GM21528 (cell line): ENCODE data around the gene NLRP7.

Experiments used
- ATAC-seq: cut with Tn5 transposase; IDR thresholded peaks from one replicate; pipeline ENCODE4 v1.9.1; 2021; ENCODE audit warnings: mild to moderate bottlenecking, moderate library complexity; ENCODE audit not compliant: unreplicated experiment, low FRiP score

The NLRP7 gene

DNA sequence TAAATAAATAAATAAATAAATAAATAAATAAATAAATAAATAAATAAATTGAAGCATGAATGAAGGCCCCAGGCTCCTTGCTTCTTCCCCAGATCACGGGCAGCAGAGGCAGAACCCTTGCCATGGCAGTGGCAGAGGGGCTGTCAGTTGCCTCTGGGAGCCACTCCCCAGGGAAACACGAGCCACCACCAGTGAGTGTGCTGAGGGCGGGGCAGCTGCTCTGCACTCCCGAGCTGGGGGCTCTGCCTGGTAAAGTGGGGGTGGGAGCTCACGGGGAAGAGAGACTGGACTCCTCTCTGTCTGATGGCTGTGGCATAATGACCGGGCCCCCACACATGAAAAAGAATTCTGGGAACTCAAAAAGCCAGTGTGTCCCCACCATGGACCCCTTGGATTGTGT is 65.4 kb downstream of the NLRP7 start:
- no peak for ATAC-seq

DNA sequence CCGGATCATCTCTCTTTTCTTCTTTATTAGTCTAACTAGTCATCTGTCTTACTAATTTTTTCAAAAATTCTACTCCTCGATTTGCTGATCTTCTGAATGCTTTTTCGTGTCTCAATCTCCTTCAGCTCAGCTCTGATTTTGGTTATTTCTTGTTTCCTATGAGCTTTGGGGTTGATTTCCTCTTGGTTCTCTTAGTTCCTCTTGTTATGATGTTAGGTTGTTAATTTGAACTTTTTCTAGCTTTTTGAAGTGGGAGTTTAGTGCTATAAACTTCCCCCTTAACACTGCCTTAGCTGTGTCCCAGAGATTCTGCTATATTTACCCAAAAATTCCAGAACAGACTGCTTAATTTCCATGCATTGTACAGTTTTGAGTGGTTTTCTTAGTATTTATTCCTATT is 69.9 kb downstream of the NLRP7 start:
- no peak for ATAC-seq

DNA sequence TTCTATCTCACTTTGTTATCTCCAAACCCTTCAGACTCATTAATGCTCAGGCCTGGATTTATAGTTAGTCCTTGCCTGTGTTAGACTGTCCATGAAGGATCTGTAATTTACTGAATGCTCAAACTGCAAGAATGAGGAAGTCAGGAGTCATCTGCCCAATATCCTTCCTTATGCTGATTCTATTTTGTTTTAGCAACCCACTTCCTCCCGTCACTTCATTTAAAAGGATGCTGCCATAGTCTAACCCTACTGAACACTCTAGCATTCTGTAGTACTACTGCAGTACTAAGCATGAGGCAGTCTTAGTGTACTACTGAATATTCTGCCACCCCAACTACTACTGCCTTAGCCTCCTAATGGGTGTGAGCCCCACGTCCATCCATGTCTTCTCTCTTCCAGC is 71.8 kb downstream of the NLRP7 start:
- no peak for ATAC-seq

DNA sequence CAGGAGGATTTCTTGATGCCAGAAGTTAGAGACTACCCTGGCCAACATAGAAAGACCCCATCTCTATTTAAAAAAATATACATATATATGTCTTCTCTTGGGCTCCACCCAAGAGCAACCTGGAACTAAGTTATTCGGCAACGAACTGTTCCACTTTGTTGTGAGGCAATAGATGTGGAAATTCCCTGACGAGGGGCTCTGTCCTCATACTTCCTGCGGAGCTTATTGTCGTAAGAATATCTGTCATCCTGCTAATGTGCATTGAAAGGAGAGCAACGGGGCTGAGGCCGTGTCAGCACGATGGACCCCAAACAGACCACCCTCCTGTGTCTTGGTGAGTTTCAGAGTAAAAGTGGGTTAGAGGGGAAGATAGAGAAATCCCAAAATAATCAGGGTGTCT is 73.3 kb downstream of the NLRP7 start, which contains the start of gene FCAR:
TSS of gene FCAR (plus strand) at position 246 of the 400 bp plus-strand sequence. CDS start at position 301, 55 bp downstream.
- ATAC-seq = no peak
